Liver (tissue), 3 donors: ENCODE results near the gene CAPN10.

Source experiments
- TAF1 ChIP-seq: conservative IDR thresholded peaks from 2 replicates; pipeline ENCODE4 v1.6.1; 2016; ENCODE audit warnings: antibody characterized with exemption, mild to moderate bottlenecking
- TF ChIP-seq, protein P1 (sequence below): fragments of 150-350 bp; IDR thresholded peaks from 2 replicates; pipeline ENCODE4 v1.5.1; 2017; ENCODE audit warnings: improper control_type of control experiment, low read depth, low read length; ENCODE audit not compliant: missing input control
- donor health status: healthy.
- donor health status: healthy.

DNA sequence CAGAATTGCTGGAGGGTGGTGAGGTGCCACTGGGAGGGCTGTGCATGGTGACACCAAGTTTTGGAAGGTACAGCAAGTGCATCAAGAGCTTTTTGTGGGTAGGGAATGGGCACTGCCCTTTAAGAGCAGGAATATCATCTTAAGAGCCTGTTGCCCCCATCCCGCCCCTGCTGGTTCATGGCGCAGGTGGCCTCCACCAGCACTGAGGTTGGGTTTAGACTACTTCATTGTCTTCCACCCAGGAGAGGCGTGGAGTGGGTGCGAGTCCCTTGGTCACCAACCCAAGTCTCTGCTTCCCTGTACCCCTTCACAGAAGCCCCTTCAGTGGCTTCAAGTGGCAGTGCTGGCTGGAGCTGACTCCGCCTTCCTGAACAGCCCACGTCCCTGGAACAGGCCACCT is 10.5 kb upstream of the CAPN10 start:
- TF ChIP-seq, protein P1, sequence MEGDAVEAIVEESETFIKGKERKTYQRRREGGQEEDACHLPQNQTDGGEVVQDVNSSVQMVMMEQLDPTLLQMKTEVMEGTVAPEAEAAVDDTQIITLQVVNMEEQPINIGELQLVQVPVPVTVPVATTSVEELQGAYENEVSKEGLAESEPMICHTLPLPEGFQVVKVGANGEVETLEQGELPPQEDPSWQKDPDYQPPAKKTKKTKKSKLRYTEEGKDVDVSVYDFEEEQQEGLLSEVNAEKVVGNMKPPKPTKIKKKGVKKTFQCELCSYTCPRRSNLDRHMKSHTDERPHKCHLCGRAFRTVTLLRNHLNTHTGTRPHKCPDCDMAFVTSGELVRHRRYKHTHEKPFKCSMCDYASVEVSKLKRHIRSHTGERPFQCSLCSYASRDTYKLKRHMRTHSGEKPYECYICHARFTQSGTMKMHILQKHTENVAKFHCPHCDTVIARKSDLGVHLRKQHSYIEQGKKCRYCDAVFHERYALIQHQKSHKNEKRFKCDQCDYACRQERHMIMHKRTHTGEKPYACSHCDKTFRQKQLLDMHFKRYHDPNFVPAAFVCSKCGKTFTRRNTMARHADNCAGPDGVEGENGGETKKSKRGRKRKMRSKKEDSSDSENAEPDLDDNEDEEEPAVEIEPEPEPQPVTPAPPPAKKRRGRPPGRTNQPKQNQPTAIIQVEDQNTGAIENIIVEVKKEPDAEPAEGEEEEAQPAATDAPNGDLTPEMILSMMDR: no peak
- no peak for TF ChIP-seq TAF1
